OCI-LY1 (cell line): ENCODE measurements around the gene TGFB2.

Source experiments
- H2AFZ ChIP-seq: fragments of 200-600 bp; sonication (generic), shearing (Covaris generic); 2 replicates; pipeline ENCODE4 v1.6.0; 2014; ENCODE audit warnings: antibody characterized with exemption, mild to moderate bottlenecking, low read length
- H3F3A ChIP-seq: fragments of 200-600 bp; sonication (generic), shearing (Covaris generic); 2 replicates; pipeline ENCODE4 v1.6.0; 2014; ENCODE audit warnings: mild to moderate bottlenecking, antibody characterized with exemption, low read length, moderate library complexity; ENCODE audit not compliant: insufficient read depth
- H3K27ac ChIP-seq: fragments of 200-600 bp; sonication (generic); 2 replicates; pipeline ENCODE4 v1.5.1; 2014; ENCODE audit warnings: low read length, mixed run types, mild to moderate bottlenecking, low read depth; ENCODE audit not compliant: poor library complexity, severe bottlenecking
- H3K27me3 ChIP-seq: fragments of 200-600 bp; sonication (generic); 2 replicates; pipeline ENCODE4 v1.6.0; 2014; ENCODE audit warnings: antibody characterized with exemption, mild to moderate bottlenecking, low read length, moderate library complexity; ENCODE audit not compliant: insufficient read depth
- H3K36me3 ChIP-seq: fragments of 200-600 bp; sonication (generic); 2 replicates; pipeline ENCODE4 v1.6.1; 2014; ENCODE audit warnings: mild to moderate bottlenecking, antibody characterized with exemption, low read length, moderate library complexity, mixed read lengths; ENCODE audit not compliant: insufficient read depth
- H3K4me1 ChIP-seq: fragments of 200-600 bp; sonication (generic); 2 replicates; pipeline ENCODE4 v1.5.1; 2014; ENCODE audit warnings: mild to moderate bottlenecking, low read length, moderate library complexity; ENCODE audit not compliant: insufficient read depth, severe bottlenecking
- H3K4me2 ChIP-seq: fragments of 200-600 bp; sonication (generic), shearing (Covaris generic); 2 replicates; pipeline ENCODE4 v1.6.1; 2014; ENCODE audit warnings: low read length
- H3K4me3 ChIP-seq: fragments of 200-600 bp; sonication (generic); 2 replicates; pipeline ENCODE4 v1.5.1; 2014; ENCODE audit warnings: low read length, low read depth, mild to moderate bottlenecking, mixed read lengths; ENCODE audit not compliant: poor library complexity, severe bottlenecking
- H3K79me2 ChIP-seq: fragments of 200-600 bp; shearing (Covaris generic); 2 replicates; pipeline ENCODE4 v1.6.1; 2016; ENCODE audit warnings: mixed run types, low read length, mixed read lengths; ENCODE audit not compliant: insufficient read depth
- H3K9ac ChIP-seq: fragments of 200-600 bp; sonication (generic), shearing (Covaris generic); 2 replicates; pipeline ENCODE4 v1.6.1; 2014; ENCODE audit warnings: mild to moderate bottlenecking, low read length, mixed read lengths
- H3K9me2 ChIP-seq: fragments of 200-600 bp; sonication (generic), shearing (Covaris generic); 2 replicates; pipeline ENCODE4 v1.6.1; 2014; ENCODE audit warnings: low read depth, mild to moderate bottlenecking, low read length, mixed read lengths
- H3K9me3 ChIP-seq: fragments of 200-600 bp; shearing (Covaris generic); 2 replicates; pipeline ENCODE4 v1.6.1; 2014; ENCODE audit warnings: low read length, mixed read lengths
- H4K20me1 ChIP-seq: fragments of 200-600 bp; sonication (generic), shearing (Covaris generic); 2 replicates; pipeline ENCODE4 v1.6.0; 2016; ENCODE audit warnings: mild to moderate bottlenecking, low read length; ENCODE audit not compliant: insufficient read depth
- EZH2 ChIP-seq: fragments of 200-600 bp; sonication (generic), shearing (Covaris generic); IDR thresholded peaks from 2 replicates; pipeline ENCODE4 v1.8.0; 2017; ENCODE audit warnings: borderline replicate concordance, mixed run types, mild to moderate bottlenecking, antibody characterized with exemption, low read length, moderate library complexity, mixed read lengths
- TF ChIP-seq, protein P1 (sequence below): fragments of 200-600 bp; sonication (generic), shearing (Covaris generic); IDR thresholded peaks from 2 replicates; pipeline ENCODE4 v1.5.1; 2017; ENCODE audit warnings: mild to moderate bottlenecking, antibody characterized with exemption, low read length, moderate library complexity, mixed read lengths

Gene TGFB2

GRCh38 chr1:218439541-218440295, 94.6 kb downstream of the TGFB2 start:
- Histone ChIP-seq H3K4me1 (no peaks in the 10 kb centered on the region), H4K20me1 (no peaks in the 10 kb centered on the region), H3K36me3 (no peaks in the 10 kb centered on the region), H3K79me2 (no peaks in the 10 kb centered on the region), H2AFZ (no peak overlapping the region), H3K27ac (no peak overlapping the region), H3K4me2 (no peak overlapping the region), H3K27me3 (no peaks in the 10 kb centered on the region), H3K9ac (no peak overlapping the region), H3K9me2 (no peaks in the 10 kb centered on the region), H3F3A (no peaks in the 10 kb centered on the region; the same call in 1 of the 2 replicates), H3K4me3 (no peak overlapping the region), H3K9me3 (no peaks in the 10 kb centered on the region)
- no peak for TF ChIP-seq EZH2
- TF ChIP-seq, protein P1, sequence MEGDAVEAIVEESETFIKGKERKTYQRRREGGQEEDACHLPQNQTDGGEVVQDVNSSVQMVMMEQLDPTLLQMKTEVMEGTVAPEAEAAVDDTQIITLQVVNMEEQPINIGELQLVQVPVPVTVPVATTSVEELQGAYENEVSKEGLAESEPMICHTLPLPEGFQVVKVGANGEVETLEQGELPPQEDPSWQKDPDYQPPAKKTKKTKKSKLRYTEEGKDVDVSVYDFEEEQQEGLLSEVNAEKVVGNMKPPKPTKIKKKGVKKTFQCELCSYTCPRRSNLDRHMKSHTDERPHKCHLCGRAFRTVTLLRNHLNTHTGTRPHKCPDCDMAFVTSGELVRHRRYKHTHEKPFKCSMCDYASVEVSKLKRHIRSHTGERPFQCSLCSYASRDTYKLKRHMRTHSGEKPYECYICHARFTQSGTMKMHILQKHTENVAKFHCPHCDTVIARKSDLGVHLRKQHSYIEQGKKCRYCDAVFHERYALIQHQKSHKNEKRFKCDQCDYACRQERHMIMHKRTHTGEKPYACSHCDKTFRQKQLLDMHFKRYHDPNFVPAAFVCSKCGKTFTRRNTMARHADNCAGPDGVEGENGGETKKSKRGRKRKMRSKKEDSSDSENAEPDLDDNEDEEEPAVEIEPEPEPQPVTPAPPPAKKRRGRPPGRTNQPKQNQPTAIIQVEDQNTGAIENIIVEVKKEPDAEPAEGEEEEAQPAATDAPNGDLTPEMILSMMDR = no peak

DNA sequence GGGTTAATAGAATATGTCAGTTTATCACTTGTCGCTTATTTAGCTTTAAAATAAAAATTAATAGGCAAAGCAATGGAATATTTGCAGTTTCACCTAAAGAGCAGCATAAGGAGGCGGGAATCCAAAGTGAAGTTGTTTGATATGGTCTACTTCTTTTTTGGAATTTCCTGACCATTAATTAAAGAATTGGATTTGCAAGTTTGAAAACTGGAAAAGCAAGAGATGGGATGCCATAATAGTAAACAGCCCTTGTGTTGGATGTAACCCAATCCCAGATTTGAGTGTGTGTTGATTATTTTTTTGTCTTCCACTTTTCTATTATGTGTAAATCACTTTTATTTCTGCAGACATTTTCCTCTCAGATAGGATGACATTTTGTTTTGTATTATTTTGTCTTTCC, 98.1 kb downstream of the TGFB2 start:
- Histone ChIP-seq H3F3A (no peaks in the 10 kb centered on the region; the same call in 1 of the 2 replicates), H4K20me1 (no peaks in the 10 kb centered on the region), H3K36me3 (no peaks in the 10 kb centered on the region)

DNA sequence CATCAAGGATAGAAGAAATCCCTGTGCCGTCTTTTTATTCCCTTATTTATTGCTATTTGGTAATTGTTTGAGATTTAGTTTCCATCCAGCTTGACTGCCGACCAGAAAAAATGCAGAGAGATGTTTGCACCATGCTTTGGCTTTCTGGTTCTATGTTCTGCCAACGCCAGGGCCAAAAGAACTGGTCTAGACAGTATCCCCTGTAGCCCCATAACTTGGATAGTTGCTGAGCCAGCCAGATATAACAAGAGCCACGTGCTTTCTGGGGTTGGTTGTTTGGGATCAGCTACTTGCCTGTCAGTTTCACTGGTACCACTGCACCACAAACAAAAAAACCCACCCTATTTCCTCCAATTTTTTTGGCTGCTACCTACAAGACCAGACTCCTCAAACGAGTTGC, 99.0 kb downstream of the TGFB2 start:
- H3K36me3 ChIP-seq = no peaks in the 10 kb centered on the region
- H3K27me3 ChIP-seq = no peaks in the 10 kb centered on the region
- H3K9me2 ChIP-seq = no peaks in the 10 kb centered on the region
- no peaks in the 10 kb centered on the region for H3K9me3 ChIP-seq
- no peak for TF ChIP-seq EZH2
- TF ChIP-seq, protein P1 = no peak
- H3K4me2 ChIP-seq = no peak overlapping the region
- no peak overlapping the region for H3K27ac ChIP-seq
- no peak overlapping the region for H3K9ac ChIP-seq
- no peaks in the 10 kb centered on the region for H3K4me1 ChIP-seq
- no peaks in the 10 kb centered on the region for H4K20me1 ChIP-seq
- no peaks in the 10 kb centered on the region for H3K79me2 ChIP-seq
- no peak overlapping the region for H2AFZ ChIP-seq
- no peaks in the 10 kb centered on the region; the same call in 1 of the 2 replicates for H3F3A ChIP-seq
- no peak overlapping the region for H3K4me3 ChIP-seq

More for the DNA sequence above, 98.1 kb downstream of the TGFB2 start:
- Histone ChIP-seq H3K27ac (no peak overlapping the region), H3K4me3 (no peak overlapping the region), H3K27me3 (no peaks in the 10 kb centered on the region), H3K79me2 (no peaks in the 10 kb centered on the region), H3K9me3 (no peaks in the 10 kb centered on the region), H3K4me1 (no peaks in the 10 kb centered on the region), H2AFZ (no peak overlapping the region), H3K9me2 (no peaks in the 10 kb centered on the region), H3K9ac (no peak overlapping the region), H3K4me2 (no peak overlapping the region)
- TF ChIP-seq EZH2 = no peak
- TF ChIP-seq, protein P1 = no peak
